K562 (cell line): ENCODE results near the gene PLEKHA6. TPM values are rescaled to one million over a fixed set of nuclear protein-coding genes. Genes with fewer than 3 reads are reported as not detected.

Experiments used
- ATAC-seq: fragments of 200-7000 bp; cut with Tn5 transposase; 3 replicates; pipeline ENCODE4 v1.9.1; 2020; ENCODE audit warnings: moderate library complexity
- BruUV-seq: library from RNA; stranded (reverse); fragments of 400-500 nt; replicated peaks from 2 replicates; lab custom pipeline; 2021; lab: Mats Ljungman, UMichigan
- CTCF ChIA-PET: fragments of 300-600 bp; formaldehyde crosslinking; extraction: SDS; loops from one replicate; lab custom pipeline; 2021; ENCODE audit warnings: low intra/inter-chr PET ratio; lab: Yijun Ruan, JAX
- POLR2A ChIA-PET: fragments of 300-600, 350-650 bp; sonication (Branson Sonifier 250); formaldehyde crosslinking; extraction: SDS; loops from one replicate; lab custom pipeline; 2021; ENCODE audit warnings: antibody characterized with exemption, inconsistent platforms; lab: Yijun Ruan, JAX
- DNase-seq, 4 experiments: peaks; one replicate each; pipeline versions ENCODE4 v3.0.0 to v3.0.0-alpha.2; 2011 to 2018; ENCODE audit warnings: low spot score in 3 of 4, mixed read lengths in 3 of 4; ENCODE audit errors: extremely low read depth in 1 of 4
- FAIRE-seq: peaks from 2 replicates; lab custom pipeline; 2011; peaks lifted over from hg19 to GRCh38; lab: Jason Lieb, UNC
- H2AFZ ChIP-seq: 2 replicates; pipeline ENCODE4 v1.6.0; 2011; ENCODE audit warnings: low read depth, low read length, control low read depth, inconsistent platforms
- H3K27ac ChIP-seq: fragments of 200-600 bp; 3 replicates; pipeline ENCODE4 v1.8.0; 2011; ENCODE audit warnings: low read depth, mild to moderate bottlenecking, control low read depth, inconsistent platforms, low read length, moderate library complexity, mixed read lengths; ENCODE audit errors: extremely low read depth
- H3K27me3 ChIP-seq, 2 experiments: fragments of 300-600 bp in 1 of 2; 2 replicates in 1 of 2; 3 replicates in 1 of 2; pipeline versions ENCODE4 v1.6.0 to v1.8.0; 2011; ENCODE audit warnings: inconsistent platforms in 2 of 2, low read length in 2 of 2, mild to moderate bottlenecking in 1 of 2, mixed read lengths in 1 of 2, moderate library complexity in 1 of 2; ENCODE audit not compliant: control insufficient read depth in 2 of 2, insufficient read depth in 2 of 2
- H3K36me3 ChIP-seq: fragments of 300-600 bp; 3 replicates; pipeline ENCODE4 v1.8.0; 2011; ENCODE audit warnings: mild to moderate bottlenecking, low read length, inconsistent platforms; ENCODE audit not compliant: control insufficient read depth, insufficient read depth
- H3K4me1 ChIP-seq, 2 experiments: fragments of 200-600 bp in 1 of 2; replicated peaks in 1 of 2; 2 replicates in 1 of 2; 3 replicates in 1 of 2; pipeline versions ENCODE4 v1.5.1 to v1.8.0; 2011; ENCODE audit warnings: inconsistent platforms in 2 of 2, low read length in 2 of 2, mild to moderate bottlenecking in 1 of 2, mixed read lengths in 1 of 2, moderate library complexity in 1 of 2; ENCODE audit not compliant: control insufficient read depth in 2 of 2, insufficient read depth in 2 of 2
- H3K4me2 ChIP-seq: 2 replicates; pipeline ENCODE4 v1.6.1; 2011; ENCODE audit warnings: low read length, control low read depth, inconsistent platforms, mixed read lengths; ENCODE audit not compliant: insufficient read depth
- H3K4me3 ChIP-seq: fragments of 200-600 bp; sonication (generic), shearing (Covaris generic); 2 replicates; pipeline ENCODE4 v1.5.1; 2016; ENCODE audit warnings: control low read depth, inconsistent platforms
- H3K79me2 ChIP-seq: fragments of 200-600 bp; 3 replicates; pipeline ENCODE4 v1.8.0; 2011; ENCODE audit warnings: low read length, inconsistent platforms; ENCODE audit not compliant: control insufficient read depth, insufficient read depth
- H3K9ac ChIP-seq, 2 experiments: 2 replicates each; pipeline versions ENCODE4 v1.6.0 to v1.6.1; 2011; ENCODE audit warnings: low read depth in 2 of 2, low read length in 2 of 2, control low read depth in 1 of 2, inconsistent platforms in 1 of 2, mild to moderate bottlenecking in 1 of 2, mixed read lengths in 1 of 2; ENCODE audit not compliant: insufficient read depth in 1 of 2
- H3K9me1 ChIP-seq: one replicate; pipeline ENCODE4 v1.6.0; 2011; ENCODE audit warnings: inconsistent platforms, mild to moderate bottlenecking, low read length, moderate library complexity; ENCODE audit not compliant: control insufficient read depth, insufficient read depth
- H3K9me3 ChIP-seq: replicated peaks from 2 replicates; pipeline ENCODE4 v1.5.1; 2011; ENCODE audit warnings: low read depth, low read length, inconsistent platforms; ENCODE audit not compliant: control insufficient read depth, insufficient read depth
- H4K20me1 ChIP-seq: replicated peaks from 2 replicates; pipeline ENCODE4 v1.6.1; 2011; ENCODE audit warnings: low read length, inconsistent platforms, mixed read lengths; ENCODE audit not compliant: control insufficient read depth, insufficient read depth
- HNRNPUL1 ChIP-seq: fragments of 200-400 bp; formaldehyde crosslinking; IDR thresholded peaks from 2 replicates; pipeline ENCODE4 v1.6.1; 2017; ENCODE audit warnings: low read length
- LEF1 ChIP-seq: fragments of 450-650 bp; IDR thresholded peaks from 2 replicates; pipeline ENCODE4 v1.6.1; 2016; ENCODE audit warnings: mild to moderate bottlenecking
- MXI1 ChIP-seq: IDR thresholded peaks from 2 replicates; pipeline ENCODE4 v1.6.1; 2011; ENCODE audit warnings: low read depth, mild to moderate bottlenecking, improper control_type of control experiment, low read length
- WGBS: fragments of 100-300 bp; shearing (Covaris generic); methylation state at CpG from one replicate; pipeline ENCODE4 v1.1.6; 2016; ENCODE audit warnings: low coverage, mixed read lengths; ENCODE audit not compliant: insufficient coverage; ENCODE audit errors: missing lambda C conversion rate; 5-methylcytosine and 5-hydroxymethylcytosine counted together
- in situ Hi-C: fragments of 300-500 bp; cut with MboI; formaldehyde crosslinking; loops from 4 replicates; pipeline ENCODE4 v1.15.0; 2018; ENCODE audit warnings: inconsistent platforms, mixed read lengths
- intact Hi-C: fragments of 100-400 bp; cut with micrococcal nuclease; formaldehyde crosslinking; loops from 2 replicates; pipeline ENCODE4 v1.14.2; 2022
- polyA plus RNA-seq, 8 experiments: library from polyadenylated mRNA; depleted of rRNA in 4 of 8; stranded (reverse) in 5 of 8; unstranded in 3 of 8; fragments of >200 nt; fragmentation: Nextera tagmentation in 2 of 8; fragmentation: Illumina TruSeq in 1 of 8; extraction: Ambion mirVana in 2 of 8; extraction: Trizol in 1 of 8; gene quantifications; 2 replicates each; pipeline versions ENCODE4 v1.2.1 to v1.2.3, GENCODE V29; 2011 to 2014; ENCODE audit warnings: inconsistent platforms in 1 of 8, missing spikeins in 1 of 8
- total RNA-seq, 7 experiments: library from RNA; depleted of rRNA in 6 of 7; stranded (reverse); fragments of >200 nt in 6 of 7; fragmentation: Illumina TruSeq in 2 of 7; extraction: Trizol in 2 of 7; gene quantifications; 2 replicates each; pipeline versions ENCODE4 v1.2.1 to v1.2.3, GENCODE V29; 2011 to 2021; ENCODE audit warnings: low replicate concordance in 1 of 7
- TF ChIP-seq, protein P1 (sequence below): fragments of 250-450 bp; sonication (Bioruptor Pico); IDR thresholded peaks from 2 replicates; pipeline ENCODE4 v1.4.0; 2020; ENCODE audit warnings: mild to moderate bottlenecking
- TF ChIP-seq, protein P2 (sequence below), 2 experiments: fragments of 450-650 bp; IDR thresholded peaks; 2 replicates each; pipeline ENCODE4 v1.6.1; 2016; ENCODE audit warnings: mild to moderate bottlenecking in 2 of 2, borderline replicate concordance in 1 of 2, low read depth in 1 of 2, moderate library complexity in 1 of 2
- TF ChIP-seq, protein P3 (sequence below): sonication (generic); formaldehyde crosslinking; IDR thresholded peaks from 2 replicates; pipeline ENCODE4 v1.8.0; 2022; ENCODE audit warnings: missing genetic modification reagents, mild to moderate bottlenecking, moderate library complexity, borderline replicate concordance
- TF ChIP-seq, protein P4 (sequence below), 3 experiments: fragments of 200-800 bp in 1 of 3; sonication (Bioruptor generic) in 1 of 3; sonication (generic) in 1 of 3; formaldehyde crosslinking in 1 of 3; IDR thresholded peaks; 2 replicates each; pipeline versions ENCODE4 v1.6.1 to v1.8.0; 2016 to 2022; ENCODE audit warnings: mild to moderate bottlenecking in 2 of 3, missing compliant biosample characterization in 2 of 3, missing genetic modification characterization in 2 of 3, missing genetic modification reagents in 1 of 3

PLEKHA6 gene
- total and polyA plus RNA-seq, 9 of the 15 experiments (the other 6 are each of a cell fraction or from before 2014, with no cell fraction given), result under 0.01 to 0.33 (median 0.01) TPM; not detected in 4

DNA sequence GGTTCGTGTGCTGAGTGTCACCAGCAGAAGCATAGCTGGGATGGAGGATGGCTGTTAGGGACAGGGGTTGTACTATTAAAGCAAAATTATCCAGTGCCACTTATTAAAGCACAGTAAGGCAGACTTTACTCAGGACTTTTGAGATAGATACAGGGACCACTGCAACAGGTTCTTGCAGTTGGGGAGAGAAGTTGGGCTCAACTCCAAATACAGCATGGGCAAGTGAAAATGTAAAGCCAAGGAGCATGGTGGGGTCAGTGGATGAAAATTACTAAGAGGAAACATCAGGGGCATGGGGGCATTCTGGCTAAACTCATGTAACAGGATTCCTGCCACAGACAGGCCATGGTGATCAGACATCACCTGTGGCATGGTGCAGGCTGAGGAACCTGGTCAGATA is 178.6 kb downstream of the PLEKHA6 start:
- no peaks in the 10 kb centered on the region for H3K9me3 ChIP-seq
- WGBS, result 0% methylated on average over 1 of the region's 1 CpG
- ChIA-PET CTCF (no interaction called here), POLR2A (no interaction called here)
- DNase-seq (no peak), FAIRE-seq (peak; percentile 52), ATAC-seq (no peak)
- H3K4me3 ChIP-seq, result no peak overlapping the region
- no peaks in the 10 kb centered on the region for H3K79me2 ChIP-seq
- no peaks in the 10 kb centered on the region for H3K36me3 ChIP-seq
- in situ Hi-C loops (no loop called here), intact Hi-C loops (no loop called here)
- peaks cover 0 to 15% of the 10 kb centered on the region in 2 experiments; a peak in 2 of 5 replicates for H3K27me3 ChIP-seq
- no peaks in the 10 kb centered on the region for H3K9me1 ChIP-seq
- no peak overlapping the region for H3K27ac ChIP-seq
- H3K4me2 ChIP-seq, result no peak overlapping the region
- BruUV-seq, result no TSS peak
- H3K4me1 ChIP-seq, result peaks cover 18 to 27% of the 10 kb centered on the region in 2 experiments; a peak in 4 of 5 replicates
- H4K20me1 ChIP-seq, result no peaks in the 10 kb centered on the region
- no peak overlapping the region for H2AFZ ChIP-seq
- H3K9ac ChIP-seq, result no peak overlapping the region
- no peak for TF ChIP-seq HNRNPUL1
- TF ChIP-seq, protein P1, sequence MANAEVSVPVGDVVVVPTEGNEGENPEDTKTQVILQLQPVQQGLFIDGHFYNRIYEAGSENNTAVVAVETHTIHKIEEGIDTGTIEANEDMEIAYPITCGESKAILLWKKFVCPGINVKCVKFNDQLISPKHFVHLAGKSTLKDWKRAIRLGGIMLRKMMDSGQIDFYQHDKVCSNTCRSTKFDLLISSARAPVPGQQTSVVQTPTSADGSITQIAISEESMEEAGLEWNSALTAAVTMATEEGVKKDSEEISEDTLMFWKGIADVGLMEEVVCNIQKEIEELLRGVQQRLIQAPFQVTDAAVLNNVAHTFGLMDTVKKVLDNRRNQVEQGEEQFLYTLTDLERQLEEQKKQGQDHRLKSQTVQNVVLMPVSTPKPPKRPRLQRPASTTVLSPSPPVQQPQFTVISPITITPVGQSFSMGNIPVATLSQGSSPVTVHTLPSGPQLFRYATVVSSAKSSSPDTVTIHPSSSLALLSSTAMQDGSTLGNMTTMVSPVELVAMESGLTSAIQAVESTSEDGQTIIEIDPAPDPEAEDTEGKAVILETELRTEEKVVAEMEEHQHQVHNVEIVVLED (CRISPR knock-in tag), result no peak
- TF ChIP-seq, protein P2, sequence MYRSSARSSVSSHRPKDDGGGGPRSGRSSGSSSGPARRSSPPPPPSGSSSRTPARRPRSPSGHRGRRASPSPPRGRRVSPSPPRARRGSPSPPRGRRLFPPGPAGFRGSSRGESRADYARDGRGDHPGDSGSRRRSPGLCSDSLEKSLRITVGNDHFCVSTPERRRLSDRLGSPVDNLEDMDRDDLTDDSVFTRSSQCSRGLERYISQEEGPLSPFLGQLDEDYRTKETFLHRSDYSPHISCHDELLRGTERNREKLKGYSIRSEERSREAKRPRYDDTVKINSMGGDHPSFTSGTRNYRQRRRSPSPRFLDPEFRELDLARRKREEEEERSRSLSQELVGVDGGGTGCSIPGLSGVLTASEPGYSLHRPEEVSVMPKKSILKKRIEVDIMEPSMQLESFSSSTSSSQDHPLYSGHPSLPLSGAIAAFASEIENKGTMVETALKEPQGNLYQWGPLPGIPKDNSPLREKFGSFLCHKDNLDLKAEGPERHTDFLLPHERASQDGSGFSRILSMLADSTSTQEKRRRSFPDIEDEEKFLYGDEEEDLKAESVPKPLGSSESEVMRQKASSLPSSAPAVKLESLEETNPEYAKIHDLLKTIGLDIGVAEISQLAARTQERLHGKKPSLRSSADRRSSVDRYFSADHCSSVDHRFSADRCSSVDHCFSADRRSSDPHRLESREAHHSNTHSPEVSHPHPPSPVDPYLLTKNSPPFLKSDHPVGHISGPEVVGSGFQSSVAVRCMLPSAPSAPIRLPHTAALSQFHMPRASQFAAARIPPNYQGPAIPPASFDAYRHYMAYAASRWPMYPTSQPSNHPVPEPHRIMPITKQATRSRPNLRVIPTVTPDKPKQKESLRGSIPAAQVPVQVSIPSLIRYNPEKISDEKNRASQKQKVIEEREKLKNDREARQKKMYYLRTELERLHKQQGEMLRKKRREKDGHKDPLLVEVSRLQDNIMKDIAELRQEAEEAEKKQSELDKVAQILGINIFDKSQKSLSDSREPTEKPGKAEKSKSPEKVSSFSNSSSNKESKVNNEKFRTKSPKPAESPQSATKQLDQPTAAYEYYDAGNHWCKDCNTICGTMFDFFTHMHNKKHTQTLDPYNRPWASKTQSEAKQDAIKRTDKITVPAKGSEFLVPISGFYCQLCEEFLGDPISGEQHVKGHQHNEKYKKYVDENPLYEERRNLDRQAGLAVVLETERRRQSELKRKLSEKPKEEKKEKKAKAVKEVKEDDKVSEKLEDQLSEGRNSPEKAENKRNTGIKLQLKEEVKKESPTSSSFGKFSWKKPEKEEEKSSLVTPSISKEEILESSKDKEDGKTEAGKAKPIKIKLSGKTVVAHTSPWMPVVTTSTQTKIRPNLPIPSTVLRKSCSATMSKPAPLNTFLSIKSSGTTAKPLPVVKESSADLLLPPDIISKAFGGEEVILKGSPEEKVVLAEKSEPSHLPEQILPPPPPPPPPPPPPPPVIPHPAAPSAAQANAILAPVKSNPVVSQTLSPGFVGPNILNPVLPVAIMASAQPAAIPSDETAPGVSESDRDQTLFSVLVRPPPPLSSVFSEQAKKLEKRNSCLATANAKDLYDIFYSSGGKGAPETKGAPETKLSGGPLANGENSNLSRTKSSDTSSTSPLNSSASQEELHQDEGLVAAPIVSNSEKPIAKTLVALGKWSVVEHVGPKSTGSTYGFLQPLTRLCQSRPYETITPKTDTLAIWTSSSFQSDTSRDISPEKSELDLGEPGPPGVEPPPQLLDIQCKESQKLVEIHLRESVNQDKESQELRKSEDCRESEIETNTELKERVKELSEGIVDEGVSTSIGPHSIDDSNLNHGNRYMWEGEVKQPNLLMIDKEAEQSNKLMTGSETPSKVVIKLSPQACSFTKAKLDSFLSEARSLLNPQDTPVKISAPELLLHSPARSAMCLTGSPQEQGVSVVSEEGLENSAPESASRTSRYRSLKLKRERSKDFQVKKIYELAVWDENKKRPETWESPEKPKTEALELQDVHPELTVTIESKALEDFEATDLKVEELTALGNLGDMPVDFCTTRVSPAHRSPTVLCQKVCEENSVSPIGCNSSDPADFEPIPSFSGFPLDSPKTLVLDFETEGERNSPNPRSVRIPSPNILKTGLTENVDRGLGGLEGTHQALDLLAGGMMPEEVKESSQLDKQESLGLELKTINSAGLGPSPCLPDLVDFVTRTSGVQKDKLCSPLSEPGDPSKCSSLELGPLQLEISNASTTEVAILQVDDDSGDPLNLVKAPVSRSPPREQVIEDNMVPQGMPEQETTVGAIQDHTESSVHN (IDR thresholded peaks at IDR 0.05; ENCODE audit: borderline replicate concordance in 1 of 2, low read depth in 1 of 2), result no peak
- TF ChIP-seq, protein P3, sequence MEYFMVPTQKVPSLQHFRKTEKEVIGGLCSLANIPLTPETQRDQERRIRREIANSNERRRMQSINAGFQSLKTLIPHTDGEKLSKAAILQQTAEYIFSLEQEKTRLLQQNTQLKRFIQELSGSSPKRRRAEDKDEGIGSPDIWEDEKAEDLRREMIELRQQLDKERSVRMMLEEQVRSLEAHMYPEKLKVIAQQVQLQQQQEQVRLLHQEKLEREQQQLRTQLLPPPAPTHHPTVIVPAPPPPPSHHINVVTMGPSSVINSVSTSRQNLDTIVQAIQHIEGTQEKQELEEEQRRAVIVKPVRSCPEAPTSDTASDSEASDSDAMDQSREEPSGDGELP (CRISPR knock-in tag), result no peak
- TF ChIP-seq, protein P4, sequence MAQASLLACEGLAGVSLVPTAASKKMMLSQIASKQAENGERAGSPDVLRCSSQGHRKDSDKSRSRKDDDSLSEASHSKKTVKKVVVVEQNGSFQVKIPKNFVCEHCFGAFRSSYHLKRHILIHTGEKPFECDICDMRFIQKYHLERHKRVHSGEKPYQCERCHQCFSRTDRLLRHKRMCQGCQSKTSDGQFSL (CRISPR knock-in tag; IDR thresholded peaks at IDR 0.05), result no peak
- TF ChIP-seq, protein P4 (tag; IDR thresholded peaks at IDR 0.05), result no peak
- no peak for TF ChIP-seq MXI1
- no peak for TF ChIP-seq LEF1
